ENCODE results near the gene HOXA11. TPM values are rescaled to one million over a fixed set of nuclear protein-coding genes. Genes with fewer than 3 reads are reported as not detected.

The HOXA11 gene
- total and polyA plus RNA-seq, 10 of the 15 experiments (the other 5 are each of a cell fraction or from before 2014, with no cell fraction given), result not detected

- Histone ChIP-seq H3K4me3 (no peak overlapping the region), H3K36me3 (ENCODE audit: control insufficient read depth in 2 of 2, insufficient read depth in 2 of 2, low read length in 1 of 2) (no peaks in the 10 kb centered on the region), H3K4me1 (ENCODE audit: control insufficient read depth, insufficient read depth, low read length) (no peaks in the 10 kb centered on the region), H4K20me1 (ENCODE audit: control insufficient read depth, insufficient read depth) (no peaks in the 10 kb centered on the region; the same call in 1 of the 2 replicates), H3K79me2 (ENCODE audit: control insufficient read depth, insufficient read depth, low read length) (no peaks in the 10 kb centered on the region), H3K27ac (ENCODE audit: control insufficient read depth, insufficient read depth) (no peak overlapping the region), H3K9me3 (replicated peaks; ENCODE audit: control insufficient read depth, insufficient read depth, low read length) (no peaks in the 10 kb centered on the region), H3K9ac (ENCODE audit: control insufficient read depth, insufficient read depth, low read length) (no peak overlapping the region), H2AFZ (ENCODE audit: control insufficient read depth, low read depth, low read length) (no peak overlapping the region), H3K4me2 (ENCODE audit: control insufficient read depth, insufficient read depth) (no peak overlapping the region), H3K27me3 (replicated peaks in 1 of 2; ENCODE audit: control insufficient read depth in 2 of 2, insufficient read depth in 2 of 2, low read length in 1 of 2) (peaks cover 3 to 11% of the 10 kb centered on the region in 2 experiments)
- intact Hi-C loops (cut with micrococcal nuclease; ENCODE audit: unreplicated experiment) (no loop called here), in situ Hi-C loops (cut with MboI) (no loop called here)
- TF ChIP-seq, protein P1, sequence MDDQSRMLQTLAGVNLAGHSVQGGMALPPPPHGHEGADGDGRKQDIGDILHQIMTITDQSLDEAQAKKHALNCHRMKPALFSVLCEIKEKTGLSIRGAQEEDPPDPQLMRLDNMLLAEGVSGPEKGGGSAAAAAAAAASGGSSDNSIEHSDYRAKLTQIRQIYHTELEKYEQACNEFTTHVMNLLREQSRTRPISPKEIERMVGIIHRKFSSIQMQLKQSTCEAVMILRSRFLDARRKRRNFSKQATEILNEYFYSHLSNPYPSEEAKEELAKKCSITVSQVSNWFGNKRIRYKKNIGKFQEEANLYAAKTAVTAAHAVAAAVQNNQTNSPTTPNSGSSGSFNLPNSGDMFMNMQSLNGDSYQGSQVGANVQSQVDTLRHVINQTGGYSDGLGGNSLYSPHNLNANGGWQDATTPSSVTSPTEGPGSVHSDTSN (IDR thresholded peaks at IDR 0.05; ENCODE audit: insufficient replicate concordance, low read depth, low read length), result no peak
- TF ChIP-seq MEF2A (IDR thresholded peaks at IDR 0.05; ENCODE audit: insufficient read depth, low read depth, low read length) (no peak), NKRF (conservative IDR thresholded peaks at IDR 0.05) (no peak), ATF2 (IDR thresholded peaks at IDR 0.05; ENCODE audit: low read length) (no peak)
- no peak for DNase-seq (ENCODE audit: low read depth, low spot score)
- no TSS peak for BruUV-seq (replicated peaks)
- POLR2A ChIA-PET, result interaction anchor here (0.7 kb wide), 1 partner anchor 166 kb away, joined by 5 read pairs; no protein-coding TSS in a partner anchor
- no peak for ATAC-seq
- RAD21 ChIA-PET (ENCODE audit: unreplicated experiment), result interaction anchor here (0.6 kb wide), 1 partner anchor 25 kb away, joined by 3 read pairs; no protein-coding TSS in a partner anchor
- CTCF ChIA-PET, result interaction anchor here (1.3 kb wide), 1 partner anchor 22 kb away, joined by 3 read pairs; no protein-coding TSS in a partner anchor
- SMC1A ChIA-PET (ENCODE audit: uncharacterized antibody, unreplicated experiment), result interaction anchor here (0.8 kb wide), 1 partner anchor 22 kb away, joined by 3 read pairs; no protein-coding TSS in a partner anchor
- no peak for FAIRE-seq
These were observed 32.9 kb upstream of the HOXA11 start for GRCh38 chr7:27217951-27218350.
